H1 (cell line): ENCODE results near the gene TSSC4. TPM values are rescaled to one million over a fixed set of nuclear protein-coding genes. Genes with fewer than 3 reads are reported as not detected.

ENCODE experiments used
- CBX5 ChIP-seq: fragments of 300-800, 300-1000 bp; sonication (generic); IDR thresholded peaks from 2 replicates; pipeline ENCODE4 v1.7.1; 2016; ENCODE audit warnings: antibody characterized with exemption, low read length, low read depth
- CTBP2 ChIP-seq: IDR thresholded peaks from 2 replicates; pipeline ENCODE4 v1.7.0; 2011; ENCODE audit warnings: borderline replicate concordance, mild to moderate bottlenecking, moderate library complexity, mixed read lengths, low read length; ENCODE audit not compliant: insufficient read depth, insufficient read length
- CTCF ChIP-seq, 3 experiments: IDR thresholded peaks; 1 replicate in 2 of 3; 2 replicates in 1 of 3; pipeline versions ENCODE4 v1.5.1 to v1.6.1; 2011; ENCODE audit warnings: low read length in 3 of 3, mild to moderate bottlenecking in 3 of 3, inconsistent platforms in 2 of 3, low read depth in 1 of 3, moderate library complexity in 1 of 3; ENCODE audit not compliant: insufficient read depth in 1 of 3; ENCODE audit errors: control extremely low read depth in 1 of 3
- GTF2F1 ChIP-seq: IDR thresholded peaks from 2 replicates; pipeline ENCODE4 v1.6.1; 2012; ENCODE audit warnings: low read depth, low read length, improper control_type of control experiment, borderline replicate concordance
- HDAC6 ChIP-seq: IDR thresholded peaks from one replicate; pipeline ENCODE4 v1.7.1; 2012; ENCODE audit warnings: low read depth, mild to moderate bottlenecking, inconsistent platforms, low read length, moderate library complexity
- MAFK ChIP-seq: IDR thresholded peaks from 2 replicates; pipeline ENCODE4 v1.6.1; 2012; ENCODE audit warnings: low read depth, mild to moderate bottlenecking, improper control_type of control experiment, low read length
- NRF1 ChIP-seq: IDR thresholded peaks from 2 replicates; pipeline ENCODE4 v1.6.1; 2011; ENCODE audit warnings: mild to moderate bottlenecking, low read depth, low read length, improper control_type of control experiment
- POLR2A ChIP-seq, 2 experiments: IDR thresholded peaks; 1 replicate in 1 of 2; 2 replicates in 1 of 2; pipeline ENCODE4 v1.6.1; 2011; ENCODE audit warnings: low read depth in 2 of 2, low read length in 2 of 2, mild to moderate bottlenecking in 2 of 2; ENCODE audit errors: control extremely low read depth in 1 of 2
- POU5F1 ChIP-seq: IDR thresholded peaks from 2 replicates; pipeline ENCODE4 v1.6.1; 2011; ENCODE audit warnings: low read depth, mild to moderate bottlenecking, low read length, moderate library complexity
- RNF2 ChIP-seq: fragments of 200-900, 300-1000 bp; sonication (generic); IDR thresholded peaks from 2 replicates; pipeline ENCODE4 v1.7.1; 2016; ENCODE audit warnings: borderline replicate concordance, low read depth, mild to moderate bottlenecking, antibody characterized with exemption, low read length; ENCODE audit not compliant: poor library complexity, severe bottlenecking; ENCODE audit errors: missing control alignments
- SIN3A ChIP-seq, 2 experiments: IDR thresholded peaks in 1 of 2; conservative IDR thresholded peaks in 1 of 2; 2 replicates each; pipeline ENCODE4 v1.6.1; 2011 to 2012; ENCODE audit warnings: low read length in 2 of 2, improper control_type of control experiment in 1 of 2, low read depth in 1 of 2, mild to moderate bottlenecking in 1 of 2
- SIRT6 ChIP-seq: IDR thresholded peaks from one replicate; pipeline ENCODE4 v1.7.1; 2012; ENCODE audit warnings: low read length, inconsistent platforms
- SRF ChIP-seq: IDR thresholded peaks from 2 replicates; pipeline ENCODE4 v1.6.1; 2011; ENCODE audit warnings: mild to moderate bottlenecking, low read depth, low read length, moderate library complexity
- TAF7 ChIP-seq: optimal IDR thresholded peaks from 2 replicates; pipeline ENCODE3; 2011; ENCODE audit warnings: low read depth, mild to moderate bottlenecking, inconsistent platforms, low read length, moderate library complexity, borderline replicate concordance
- TBP ChIP-seq: IDR thresholded peaks from 2 replicates; pipeline ENCODE4 v1.6.1; 2011; ENCODE audit warnings: low read depth, low read length, improper control_type of control experiment
- TCF12 ChIP-seq: IDR thresholded peaks from 2 replicates; pipeline ENCODE4 v1.6.1; 2011; ENCODE audit warnings: low read depth, mild to moderate bottlenecking, low read length
- polyA plus RNA-seq, 7 experiments: library from polyadenylated mRNA; depleted of rRNA in 3 of 7; stranded (reverse) in 5 of 7; unstranded in 2 of 7; fragments of >200 nt in 5 of 7; fragments of 200-250 nt in 2 of 7; gene quantifications; 1 replicate in 5 of 7; 2 replicates in 1 of 7; 4 replicates in 1 of 7; pipeline versions ENCODE4 v1.2.1 to v1.2.3, GENCODE V29; 2011 to 2013; ENCODE audit warnings: missing spikeins in 2 of 7, mixed read lengths in 2 of 7
- total RNA-seq: library from RNA; stranded (reverse); fragmentation: NEBNext Ultra II Directional; extraction: Animal tissue kit (Norgen Biotek cat#: 25700); gene quantifications from 2 replicates; pipeline ENCODE4 v1.2.1, GENCODE V29; 2021
- TF ChIP-seq, protein P1 (sequence below): IDR thresholded peaks from 2 replicates; pipeline ENCODE4 v1.6.1; 2012; ENCODE audit warnings: inconsistent platforms

Gene TSSC4
- total and polyA plus RNA-seq, 2 of the 8 experiments (the other 6 are each of a cell fraction or from before 2014, with no cell fraction given): 34.0 to 39.3 TPM

DNA sequence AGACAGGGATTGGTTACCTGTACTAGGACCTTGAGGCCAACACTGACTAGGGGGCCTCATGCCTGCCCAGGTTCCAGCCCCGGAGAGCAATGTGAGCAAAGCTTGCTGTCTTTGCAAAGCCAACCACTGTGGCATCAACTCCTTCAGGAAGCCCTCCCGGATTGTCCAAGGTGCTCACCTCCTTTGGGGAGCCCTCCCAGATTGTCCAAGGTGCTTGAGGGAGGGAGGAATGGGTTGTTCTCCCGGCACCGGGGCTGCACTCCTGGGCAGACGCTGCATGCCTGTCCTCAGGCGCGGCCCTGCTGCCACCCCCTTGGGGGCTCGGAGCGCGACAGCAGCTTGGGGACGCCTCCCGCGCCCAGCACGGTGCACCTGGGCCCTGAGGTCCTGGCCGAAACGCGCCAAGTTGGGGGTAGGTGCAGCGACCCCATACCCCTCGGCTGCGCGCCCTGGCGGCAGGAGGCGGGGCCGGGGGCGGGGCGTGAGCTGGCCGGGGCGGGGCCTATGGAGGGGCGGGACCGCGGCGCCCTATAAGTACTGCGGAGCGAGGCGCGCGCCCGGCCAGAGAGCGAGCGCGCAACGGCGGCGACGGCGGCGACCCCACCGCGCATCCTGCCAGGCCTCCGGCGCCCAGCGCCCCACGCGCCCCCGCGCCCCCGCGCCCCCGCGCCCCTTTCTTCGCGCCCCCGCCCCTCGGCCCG is 23.6 kb upstream of the TSSC4 start, which contains the start of gene CD81 (continued):
- TF ChIP-seq TBP: peak; percentile 90
- TF ChIP-seq TCF12: no peak
- no peak for TF ChIP-seq SRF
- no peak for TF ChIP-seq MAFK
- TF ChIP-seq HDAC6: no peak
- peak; percentile 62; the same call in 1 of the 2 replicates for TF ChIP-seq GTF2F1
- TF ChIP-seq POLR2A (IDR thresholded peaks at IDR 0.05; ENCODE audit: control extremely low read depth in 1 of 2, low read depth in 2 of 2, low read length in 2 of 2): peak in 1 of 2 experiments; percentile 85; a peak in 2 of 3 replicates
- no peak for TF ChIP-seq NRF1
- no peak for TF ChIP-seq CTBP2
- no peak for TF ChIP-seq SIN3A (conservative IDR thresholded peaks at IDR 0.05 in 1 of 2, IDR thresholded peaks at IDR 0.05 in 1 of 2; ENCODE audit: low read depth in 1 of 2, low read length in 2 of 2)
- no peak for TF ChIP-seq CTCF (IDR thresholded peaks at IDR 0.05; ENCODE audit: control extremely low read depth in 1 of 3, insufficient read depth in 1 of 3, low read depth in 1 of 3, low read length in 3 of 3)
- no peak for TF ChIP-seq SIRT6
- no peak for TF ChIP-seq RNF2
- TF ChIP-seq, protein P1, sequence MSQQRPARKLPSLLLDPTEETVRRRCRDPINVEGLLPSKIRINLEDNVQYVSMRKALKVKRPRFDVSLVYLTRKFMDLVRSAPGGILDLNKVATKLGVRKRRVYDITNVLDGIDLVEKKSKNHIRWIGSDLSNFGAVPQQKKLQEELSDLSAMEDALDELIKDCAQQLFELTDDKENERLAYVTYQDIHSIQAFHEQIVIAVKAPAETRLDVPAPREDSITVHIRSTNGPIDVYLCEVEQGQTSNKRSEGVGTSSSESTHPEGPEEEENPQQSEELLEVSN: no peak
- TF ChIP-seq CBX5: no peak
- TF ChIP-seq TAF7: peak; percentile 67
- no peak for TF ChIP-seq POU5F1
